ENCODE results near the gene ADCY1.

The ADCY1 gene

DNA sequence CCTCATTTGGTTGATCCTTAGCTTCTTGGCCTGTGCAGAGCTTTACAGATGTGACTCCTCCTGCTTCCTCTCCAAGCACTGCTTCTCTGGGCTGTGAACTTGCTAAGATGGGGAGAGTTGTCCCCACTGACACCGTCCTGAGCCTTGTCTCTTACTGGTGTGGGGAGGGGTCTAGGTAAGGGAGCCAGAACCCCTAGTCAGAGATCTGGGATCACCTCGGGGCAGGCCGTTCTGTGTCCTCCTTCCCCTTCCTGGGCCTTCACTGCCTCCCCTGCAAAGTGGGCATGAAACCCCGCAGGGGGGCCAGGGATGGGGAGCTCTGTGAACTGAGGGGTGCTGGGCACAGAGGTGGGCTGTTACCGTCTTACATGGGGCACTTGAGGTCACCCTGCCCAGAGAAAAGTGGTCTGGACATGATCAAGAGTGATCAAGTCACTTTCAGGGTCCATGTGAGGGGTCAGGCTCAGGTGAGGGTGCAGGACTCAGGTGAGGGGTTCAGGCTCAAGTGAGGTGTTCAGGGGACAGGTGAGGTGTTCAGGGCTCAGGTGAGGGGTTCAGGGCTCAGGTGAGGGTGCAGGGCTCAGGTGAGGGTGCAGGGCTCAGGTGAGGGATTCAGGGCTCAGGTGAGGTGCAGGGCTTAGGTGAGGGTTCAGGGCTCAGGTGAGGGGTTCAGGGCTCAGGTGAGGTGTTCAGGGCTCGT, 86.2 kb downstream of the ADCY1 start:
- Histone ChIP-seq H3K4me3 (ENCODE audit: low read length) (no peak overlapping the region), H3K36me3 (replicated peaks; ENCODE audit: insufficient read depth, low read length) (0 out of 2 replicates have a peak, but pooled peaks cover 3% of the 10 kb centered on the region), H3K27me3 (replicated peaks; ENCODE audit: insufficient read depth, low read length) (no peaks in the 10 kb centered on the region), H3K9me3 (replicated peaks; ENCODE audit: insufficient read depth, low read length) (no peaks in the 10 kb centered on the region), H3K27ac (ENCODE audit: low read length) (no peak overlapping the region), H2AFZ (ENCODE audit: low read length) (no peak overlapping the region), H4K20me1 (ENCODE audit: insufficient read depth, low read length) (no peaks in the 10 kb centered on the region), H3F3A (ENCODE audit: insufficient read depth, low read length) (no peaks in the 10 kb centered on the region), H3K9me2 (replicated peaks; ENCODE audit: insufficient read depth, low read length) (no peaks in the 10 kb centered on the region), H3K79me2 (ENCODE audit: low read length) (no peaks in the 10 kb centered on the region), H3K9ac (ENCODE audit: low read length) (no peak overlapping the region), H3K4me2 (ENCODE audit: low read depth, low read length) (no peak overlapping the region), H3K4me1 (ENCODE audit: low read length) (no peaks in the 10 kb centered on the region)
- TF ChIP-seq EZH2 (optimal IDR thresholded peaks at IDR 0.05; ENCODE audit: low read depth, low read length) (no peak), EZH2phosphoT487 (IDR thresholded peaks at IDR 0.05; ENCODE audit: low read length) (no peak)
- TF ChIP-seq, protein P1, sequence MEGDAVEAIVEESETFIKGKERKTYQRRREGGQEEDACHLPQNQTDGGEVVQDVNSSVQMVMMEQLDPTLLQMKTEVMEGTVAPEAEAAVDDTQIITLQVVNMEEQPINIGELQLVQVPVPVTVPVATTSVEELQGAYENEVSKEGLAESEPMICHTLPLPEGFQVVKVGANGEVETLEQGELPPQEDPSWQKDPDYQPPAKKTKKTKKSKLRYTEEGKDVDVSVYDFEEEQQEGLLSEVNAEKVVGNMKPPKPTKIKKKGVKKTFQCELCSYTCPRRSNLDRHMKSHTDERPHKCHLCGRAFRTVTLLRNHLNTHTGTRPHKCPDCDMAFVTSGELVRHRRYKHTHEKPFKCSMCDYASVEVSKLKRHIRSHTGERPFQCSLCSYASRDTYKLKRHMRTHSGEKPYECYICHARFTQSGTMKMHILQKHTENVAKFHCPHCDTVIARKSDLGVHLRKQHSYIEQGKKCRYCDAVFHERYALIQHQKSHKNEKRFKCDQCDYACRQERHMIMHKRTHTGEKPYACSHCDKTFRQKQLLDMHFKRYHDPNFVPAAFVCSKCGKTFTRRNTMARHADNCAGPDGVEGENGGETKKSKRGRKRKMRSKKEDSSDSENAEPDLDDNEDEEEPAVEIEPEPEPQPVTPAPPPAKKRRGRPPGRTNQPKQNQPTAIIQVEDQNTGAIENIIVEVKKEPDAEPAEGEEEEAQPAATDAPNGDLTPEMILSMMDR (IDR thresholded peaks at IDR 0.05; ENCODE audit: low read length): no peak
- DNase-seq: no peak

DNA sequence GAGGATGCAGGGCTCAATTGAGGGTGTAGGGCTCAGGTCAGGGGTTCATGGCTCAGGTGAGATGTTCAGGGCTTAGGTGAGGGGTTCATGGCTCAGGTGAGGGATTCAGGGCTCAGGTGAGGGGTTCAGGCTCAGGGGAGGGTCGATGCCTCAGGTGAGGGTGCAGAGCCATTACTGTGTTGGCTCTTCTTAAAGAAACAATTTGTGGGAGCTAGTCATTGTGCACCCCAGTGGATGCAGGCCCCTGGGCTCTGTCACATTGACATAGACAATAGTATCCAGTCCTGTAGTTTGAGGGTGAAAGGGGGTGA, 86.7 kb downstream of the ADCY1 start:
- H3K36me3 ChIP-seq (replicated peaks; ENCODE audit: insufficient read depth, low read length): 0 out of 2 replicates have a peak, but pooled peaks cover 3% of the 10 kb centered on the region
- H4K20me1 ChIP-seq (ENCODE audit: insufficient read depth, low read length): no peaks in the 10 kb centered on the region
- H3K9me3 ChIP-seq (replicated peaks; ENCODE audit: insufficient read depth, low read length): no peaks in the 10 kb centered on the region
- no peak overlapping the region for H3K4me3 ChIP-seq (ENCODE audit: low read length)
- no peaks in the 10 kb centered on the region for H3K9me2 ChIP-seq (replicated peaks; ENCODE audit: insufficient read depth, low read length)
- no peaks in the 10 kb centered on the region for H3K79me2 ChIP-seq (ENCODE audit: low read length)
- no peak overlapping the region for H3K4me2 ChIP-seq (ENCODE audit: low read depth, low read length)
- no peaks in the 10 kb centered on the region for H3F3A ChIP-seq (ENCODE audit: insufficient read depth, low read length)
- no peak overlapping the region for H3K9ac ChIP-seq (ENCODE audit: low read length)
- H2AFZ ChIP-seq (ENCODE audit: low read length): no peak overlapping the region
- H3K27ac ChIP-seq (ENCODE audit: low read length): no peak overlapping the region
- no peak for DNase-seq
- no peak for TF ChIP-seq EZH2phosphoT487 (IDR thresholded peaks at IDR 0.05; ENCODE audit: low read length)
- TF ChIP-seq, protein P1 (IDR thresholded peaks at IDR 0.05; ENCODE audit: low read length): no peak
- TF ChIP-seq EZH2 (optimal IDR thresholded peaks at IDR 0.05; ENCODE audit: low read depth, low read length): no peak
- H3K4me1 ChIP-seq (ENCODE audit: low read length): no peaks in the 10 kb centered on the region
- H3K27me3 ChIP-seq (replicated peaks; ENCODE audit: insufficient read depth, low read length): no peaks in the 10 kb centered on the region

DNA sequence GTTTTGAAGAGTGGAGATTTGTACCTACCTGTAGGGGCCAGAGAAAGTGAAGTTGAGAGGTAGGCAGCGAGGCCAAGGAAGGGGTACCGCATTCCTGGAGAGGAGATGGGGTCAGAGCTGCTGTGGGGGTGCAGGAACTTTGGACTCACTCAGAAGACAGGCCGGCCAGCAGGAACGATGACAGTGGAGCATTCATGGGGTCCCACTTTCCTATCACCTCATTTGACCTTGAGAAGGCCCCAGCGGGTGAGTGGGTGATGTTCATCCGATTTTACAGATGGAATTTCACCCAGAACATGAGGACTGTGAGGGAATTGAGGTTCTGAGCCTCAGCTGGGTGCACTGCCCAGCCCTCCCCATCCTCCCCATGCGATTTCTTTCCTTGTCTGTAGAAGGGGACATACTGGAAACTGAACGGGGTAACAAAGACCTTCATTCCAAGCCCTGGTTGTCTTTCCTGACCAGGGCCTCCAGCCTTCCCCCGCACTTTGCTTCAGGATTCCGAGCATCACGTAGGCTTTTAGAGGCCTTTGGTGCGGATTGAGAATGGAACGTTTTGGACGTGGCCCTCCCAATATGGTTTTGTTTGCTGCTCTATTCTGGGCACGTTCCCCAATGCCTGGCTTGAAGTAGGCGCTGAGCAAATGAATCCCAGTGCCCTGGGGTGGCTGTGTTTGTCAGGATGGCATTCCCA, 87.3 kb downstream of the ADCY1 start:
- Histone ChIP-seq H3K9ac (ENCODE audit: low read length) (no peak overlapping the region), H3K27me3 (replicated peaks; ENCODE audit: insufficient read depth, low read length) (no peaks in the 10 kb centered on the region), H3K4me1 (ENCODE audit: low read length) (no peaks in the 10 kb centered on the region), H3K4me3 (ENCODE audit: low read length) (no peak overlapping the region), H3F3A (ENCODE audit: insufficient read depth, low read length) (no peaks in the 10 kb centered on the region), H2AFZ (ENCODE audit: low read length) (no peak overlapping the region), H3K27ac (ENCODE audit: low read length) (no peak overlapping the region), H3K9me2 (replicated peaks; ENCODE audit: insufficient read depth, low read length) (no peaks in the 10 kb centered on the region), H3K79me2 (ENCODE audit: low read length) (no peaks in the 10 kb centered on the region), H3K4me2 (ENCODE audit: low read depth, low read length) (no peak overlapping the region), H3K9me3 (replicated peaks; ENCODE audit: insufficient read depth, low read length) (no peaks in the 10 kb centered on the region), H3K36me3 (replicated peaks; ENCODE audit: insufficient read depth, low read length) (0 out of 2 replicates have a peak, but pooled peaks cover 3% of the 10 kb centered on the region), H4K20me1 (ENCODE audit: insufficient read depth, low read length) (no peaks in the 10 kb centered on the region)
- no peak for TF ChIP-seq EZH2 (optimal IDR thresholded peaks at IDR 0.05; ENCODE audit: low read depth, low read length)
- no peak for TF ChIP-seq EZH2phosphoT487 (IDR thresholded peaks at IDR 0.05; ENCODE audit: low read length)
- TF ChIP-seq, protein P1 (IDR thresholded peaks at IDR 0.05; ENCODE audit: low read length): no peak
- DNase-seq: no peak
